OCI-LY1 (cell line): ENCODE measurements around the gene FABP6.

Experiments used
- H2AFZ ChIP-seq: fragments of 200-600 bp; sonication (generic), shearing (Covaris generic); 2 replicates; pipeline ENCODE4 v1.6.0; 2014; ENCODE audit warnings: antibody characterized with exemption, mild to moderate bottlenecking, low read length
- H3F3A ChIP-seq: fragments of 200-600 bp; sonication (generic), shearing (Covaris generic); 2 replicates; pipeline ENCODE4 v1.6.0; 2014; ENCODE audit warnings: mild to moderate bottlenecking, antibody characterized with exemption, low read length, moderate library complexity; ENCODE audit not compliant: insufficient read depth
- H3K27ac ChIP-seq: fragments of 200-600 bp; sonication (generic); 2 replicates; pipeline ENCODE4 v1.5.1; 2014; ENCODE audit warnings: low read length, mixed run types, mild to moderate bottlenecking, low read depth; ENCODE audit not compliant: poor library complexity, severe bottlenecking
- H3K27me3 ChIP-seq: fragments of 200-600 bp; sonication (generic); 2 replicates; pipeline ENCODE4 v1.6.0; 2014; ENCODE audit warnings: antibody characterized with exemption, mild to moderate bottlenecking, low read length, moderate library complexity; ENCODE audit not compliant: insufficient read depth
- H3K36me3 ChIP-seq: fragments of 200-600 bp; sonication (generic); 2 replicates; pipeline ENCODE4 v1.6.1; 2014; ENCODE audit warnings: mild to moderate bottlenecking, antibody characterized with exemption, low read length, moderate library complexity, mixed read lengths; ENCODE audit not compliant: insufficient read depth
- H3K4me1 ChIP-seq: fragments of 200-600 bp; sonication (generic); 2 replicates; pipeline ENCODE4 v1.5.1; 2014; ENCODE audit warnings: mild to moderate bottlenecking, low read length, moderate library complexity; ENCODE audit not compliant: insufficient read depth, severe bottlenecking
- H3K4me2 ChIP-seq: fragments of 200-600 bp; sonication (generic), shearing (Covaris generic); 2 replicates; pipeline ENCODE4 v1.6.1; 2014; ENCODE audit warnings: low read length
- H3K4me3 ChIP-seq: fragments of 200-600 bp; sonication (generic); 2 replicates; pipeline ENCODE4 v1.5.1; 2014; ENCODE audit warnings: low read length, low read depth, mild to moderate bottlenecking, mixed read lengths; ENCODE audit not compliant: poor library complexity, severe bottlenecking
- H3K79me2 ChIP-seq: fragments of 200-600 bp; shearing (Covaris generic); 2 replicates; pipeline ENCODE4 v1.6.1; 2016; ENCODE audit warnings: mixed run types, low read length, mixed read lengths; ENCODE audit not compliant: insufficient read depth
- H3K9ac ChIP-seq: fragments of 200-600 bp; sonication (generic), shearing (Covaris generic); 2 replicates; pipeline ENCODE4 v1.6.1; 2014; ENCODE audit warnings: mild to moderate bottlenecking, low read length, mixed read lengths
- H3K9me2 ChIP-seq: fragments of 200-600 bp; sonication (generic), shearing (Covaris generic); 2 replicates; pipeline ENCODE4 v1.6.1; 2014; ENCODE audit warnings: low read depth, mild to moderate bottlenecking, low read length, mixed read lengths
- H3K9me3 ChIP-seq: fragments of 200-600 bp; shearing (Covaris generic); 2 replicates; pipeline ENCODE4 v1.6.1; 2014; ENCODE audit warnings: low read length, mixed read lengths
- H4K20me1 ChIP-seq: fragments of 200-600 bp; sonication (generic), shearing (Covaris generic); 2 replicates; pipeline ENCODE4 v1.6.0; 2016; ENCODE audit warnings: mild to moderate bottlenecking, low read length; ENCODE audit not compliant: insufficient read depth
- CTCF ChIP-seq: fragments of 200-600 bp; sonication (generic), shearing (Covaris generic); IDR thresholded peaks from 2 replicates; pipeline ENCODE4 v1.5.1; 2017; ENCODE audit warnings: mild to moderate bottlenecking, antibody characterized with exemption, low read length, moderate library complexity, mixed read lengths
- EZH2 ChIP-seq: fragments of 200-600 bp; sonication (generic), shearing (Covaris generic); IDR thresholded peaks from 2 replicates; pipeline ENCODE4 v1.8.0; 2017; ENCODE audit warnings: borderline replicate concordance, mixed run types, mild to moderate bottlenecking, antibody characterized with exemption, low read length, moderate library complexity, mixed read lengths

The FABP6 gene

DNA sequence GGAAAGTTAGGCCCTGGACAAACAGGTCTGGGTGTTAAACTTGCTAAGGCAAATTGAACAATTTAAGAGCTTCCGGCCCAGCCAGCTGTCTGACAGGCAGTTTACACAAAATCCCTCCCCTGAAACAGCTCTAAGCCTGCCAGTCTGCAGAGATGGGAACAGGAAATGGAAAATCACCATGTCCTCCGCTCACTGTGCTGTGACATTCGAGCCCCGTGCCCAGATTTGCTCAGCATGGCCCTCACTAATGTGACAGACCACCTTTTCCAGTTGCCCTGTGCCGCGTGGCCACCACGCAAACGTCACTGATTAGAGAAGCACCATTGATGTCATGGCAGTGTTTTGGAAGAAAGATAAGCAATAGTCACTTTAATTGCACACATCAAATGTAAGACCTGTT is 42.1 kb downstream of the FABP6 start:
- H3K4me2 ChIP-seq: no peak overlapping the region
- H3K27ac ChIP-seq: no peak overlapping the region
- H3K27me3 ChIP-seq: no peaks in the 10 kb centered on the region; the same call in 1 of the 2 replicates
- H3K9me2 ChIP-seq: no peaks in the 10 kb centered on the region
- H3K4me3 ChIP-seq: no peak overlapping the region
- H4K20me1 ChIP-seq: no peaks in the 10 kb centered on the region
- H3K4me1 ChIP-seq: peaks cover 7% of the 10 kb centered on the region
- no peaks in the 10 kb centered on the region for H3K36me3 ChIP-seq
- H2AFZ ChIP-seq: no peak overlapping the region
- no peaks in the 10 kb centered on the region for H3K9me3 ChIP-seq
- no peak for TF ChIP-seq EZH2
- no peak for TF ChIP-seq CTCF
- no peaks in the 10 kb centered on the region for H3F3A ChIP-seq
- no peak overlapping the region for H3K9ac ChIP-seq
- no peaks in the 10 kb centered on the region for H3K79me2 ChIP-seq

DNA sequence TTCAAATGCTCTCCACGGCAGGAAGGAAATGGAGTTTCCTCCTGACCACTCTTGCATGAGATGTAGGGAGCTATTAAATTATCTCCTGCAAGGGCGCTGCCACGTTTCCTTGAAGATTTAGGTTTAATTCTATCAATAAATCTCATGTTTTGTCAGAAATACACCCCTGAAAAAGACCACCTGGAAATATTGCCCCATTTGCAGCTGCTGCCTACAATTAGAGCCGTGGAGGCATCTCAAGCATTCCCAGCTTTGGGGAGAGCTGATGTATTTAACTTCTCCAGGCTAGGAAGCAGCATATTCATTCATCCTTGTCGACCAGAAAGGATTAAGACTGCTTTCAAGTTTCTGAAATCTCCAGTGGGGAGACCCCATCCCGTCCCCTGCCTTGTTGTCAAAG is 42.5 kb downstream of the FABP6 start:
- H3F3A ChIP-seq: no peaks in the 10 kb centered on the region
- TF ChIP-seq CTCF (no peak), EZH2 (no peak)
- no peaks in the 10 kb centered on the region for H3K36me3 ChIP-seq
- H3K9me3 ChIP-seq: no peaks in the 10 kb centered on the region
- no peak overlapping the region for H3K27ac ChIP-seq
- H3K27me3 ChIP-seq: no peaks in the 10 kb centered on the region; the same call in 1 of the 2 replicates
- H4K20me1 ChIP-seq: no peaks in the 10 kb centered on the region
- no peak overlapping the region for H3K9ac ChIP-seq
- H2AFZ ChIP-seq: no peak overlapping the region
- H3K4me2 ChIP-seq: no peak overlapping the region
- no peaks in the 10 kb centered on the region for H3K9me2 ChIP-seq
- no peak overlapping the region for H3K4me3 ChIP-seq
- H3K4me1 ChIP-seq: peaks cover 7% of the 10 kb centered on the region
- H3K79me2 ChIP-seq: no peaks in the 10 kb centered on the region

DNA sequence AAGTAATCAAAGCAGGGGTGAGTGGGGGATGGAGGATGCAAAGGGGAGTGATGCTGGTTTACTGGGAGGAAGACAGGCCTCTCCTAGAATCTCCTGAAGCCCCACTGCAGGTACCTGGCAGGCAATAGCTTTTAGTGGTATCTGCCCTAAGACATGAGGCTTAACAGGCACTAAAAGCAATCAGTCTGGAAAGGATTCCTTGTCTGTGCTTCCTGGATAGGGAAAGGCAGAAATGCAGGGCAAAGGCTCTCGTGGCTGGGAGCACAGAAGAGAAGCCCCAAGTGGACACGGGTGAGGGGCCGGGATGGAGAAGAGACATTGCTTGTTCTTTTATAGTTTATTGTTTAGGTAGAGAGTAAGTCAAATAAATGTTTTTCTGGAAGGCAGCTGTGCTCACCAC is 43.0 kb downstream of the FABP6 start:
- H3K4me3 ChIP-seq: no peak overlapping the region
- H3K9me3 ChIP-seq: no peaks in the 10 kb centered on the region
- no peaks in the 10 kb centered on the region for H3K79me2 ChIP-seq
- H3K27ac ChIP-seq: no peak overlapping the region
- H2AFZ ChIP-seq: no peak overlapping the region
- H3K27me3 ChIP-seq: no peaks in the 10 kb centered on the region; the same call in 1 of the 2 replicates
- no peaks in the 10 kb centered on the region for H3K9me2 ChIP-seq
- TF ChIP-seq EZH2 (no peak), CTCF (no peak)
- H3K36me3 ChIP-seq: no peaks in the 10 kb centered on the region
- peaks cover 7% of the 10 kb centered on the region for H3K4me1 ChIP-seq
- no peak overlapping the region for H3K4me2 ChIP-seq
- H3F3A ChIP-seq: no peaks in the 10 kb centered on the region
- no peaks in the 10 kb centered on the region for H4K20me1 ChIP-seq
- H3K9ac ChIP-seq: no peak overlapping the region
